Measurements from ENCODE around the gene ADRB2.
"Not testable (repeated sequence)": the region's sequence is repeated elsewhere in the genome, so short reads cannot be mapped to it uniquely, and the experiment has no call there.

ADRB2 gene

GRCh38 chr5:148856424-148856823 lies 30.0 kb downstream of the ADRB2 start:
- no peak for DNase-seq

GRCh38 chr5:148857474-148857873 lies 31.1 kb downstream of the ADRB2 start:
- no peak for DNase-seq

- DNase-seq: no peak
Measured at GRCh38 chr5:148858106-148858505, 31.7 kb downstream of the ADRB2 start.

GRCh38 chr5:148858547-148858946 lies 32.1 kb downstream of the ADRB2 start:
- no peak for DNase-seq

- no peak for DNase-seq
Measured at GRCh38 chr5:148859703-148860102, 33.3 kb downstream of the ADRB2 start.

- DNase-seq: no peak
Measured at GRCh38 chr5:148860599-148860998, 34.2 kb downstream of the ADRB2 start.

GRCh38 chr5:148861088-148861487 lies 34.7 kb downstream of the ADRB2 start:
- DNase-seq: no peak

GRCh38 chr5:148861696-148862095 lies 35.3 kb downstream of the ADRB2 start:
- DNase-seq: no peak

GRCh38 chr5:148864113-148864841 lies 37.9 kb downstream of the ADRB2 start:
- no peak for DNase-seq

- DNase-seq: no peak
Measured at GRCh38 chr5:148866024-148866423, 39.6 kb downstream of the ADRB2 start.

- DNase-seq: no peak
Measured at GRCh38 chr5:148873120-148873519, 46.7 kb downstream of the ADRB2 start.

- no peak for DNase-seq
Measured at GRCh38 chr5:148873690-148874485, 47.5 kb downstream of the ADRB2 start.

GRCh38 chr5:148875205-148875875 lies 48.9 kb downstream of the ADRB2 start:
- DNase-seq: no peak

GRCh38 chr5:148877436-148877835 lies 51.0 kb downstream of the ADRB2 start:
- DNase-seq: not testable (repeated sequence)
